ENCODE data around the gene PRR13. TPM values are rescaled to one million over a fixed set of nuclear protein-coding genes. Genes with fewer than 3 reads are reported as not detected.

Gene PRR13
- total and polyA plus RNA-seq, 2 of the 8 experiments (the other 6 are each of a cell fraction or from before 2014, with no cell fraction given) = 82.9 to 185 TPM

- TF ChIP-seq USF2 (IDR thresholded peaks at IDR 0.05; ENCODE audit: low read length) (no peak), YY1 (IDR thresholded peaks at IDR 0.05; ENCODE audit: low read depth, low read length) (no peak), POLR2A (IDR thresholded peaks at IDR 0.05; ENCODE audit: control extremely low read depth in 1 of 2, low read depth in 2 of 2, low read length in 2 of 2) (no peak), ASH2L (IDR thresholded peaks at IDR 0.05; ENCODE audit: low read length) (no peak), RNF2 (IDR thresholded peaks at IDR 0.05; ENCODE audit: borderline replicate concordance, low read depth, low read length, missing control alignments, poor library complexity, severe bottlenecking) (no peak), CBX5 (IDR thresholded peaks at IDR 0.05; ENCODE audit: low read depth, low read length) (no peak)
Measured at GRCh38 chr12:53467082-53467481, 25.5 kb downstream of the PRR13 start (continued).
